NCI-H1105 (cell line): Measurements from ENCODE around the gene XRCC1.
"Not testable (repeated sequence)": the region's sequence is repeated elsewhere in the genome, so short reads cannot be mapped to it uniquely, and the experiment has no call there.

Source experiments
- DNase-seq: peaks from one replicate; lab custom pipeline; 2025; lab: John Stamatoyannopoulos, UW

The XRCC1 gene

GRCh38 chr19:43545981-43546380, 29.3 kb downstream of the XRCC1 start:
- DNase-seq, result no peak

- DNase-seq, result no peak
Measured at GRCh38 chr19:43545276-43545675, 30.1 kb downstream of the XRCC1 start.

GRCh38 chr19:43544077-43544476, 31.2 kb downstream of the XRCC1 start:
- no peak for DNase-seq

GRCh38 chr19:43541920-43542650, 33.2 kb downstream of the XRCC1 start:
- DNase-seq, result no peak

- DNase-seq, result no peak
Measured at GRCh38 chr19:43540381-43540780, 34.9 kb downstream of the XRCC1 start.

GRCh38 chr19:43538922-43539321, 36.4 kb downstream of the XRCC1 start:
- DNase-seq, result no peak

GRCh38 chr19:43534816-43535761, 40.2 kb downstream of the XRCC1 start:
- peak; percentile 3 for DNase-seq

- DNase-seq, result no peak
Measured at GRCh38 chr19:43534305-43534815, 41.0 kb downstream of the XRCC1 start.

- DNase-seq, result peak; percentile 99
Measured at GRCh38 chr19:43533546-43534304, 41.6 kb downstream of the XRCC1 start.

- DNase-seq, result peak; percentile 88
Measured at GRCh38 chr19:43532962-43533545, 42.3 kb downstream of the XRCC1 start, which contains the start of gene ZNF575. Gene ZNF575 (plus strand): TSS chr19:43533188. CDS start chr19:43534423, 1,235 bp downstream.

- DNase-seq, result peak; percentile 62
Measured at GRCh38 chr19:43532571-43532961, 42.8 kb downstream of the XRCC1 start.

- DNase-seq, result peak; percentile 42
Measured at GRCh38 chr19:43527860-43528622, 47.3 kb downstream of the XRCC1 start.

GRCh38 chr19:43526884-43527859, 48.2 kb downstream of the XRCC1 start, which contains the start of gene ETHE1:
Gene ETHE1 (minus strand): TSS chr19:43527201. CDS start chr19:43527177, 24 bp downstream.
- peak; percentile 51 for DNase-seq

GRCh38 chr19:43525836-43526771, 49.2 kb downstream of the XRCC1 start:
- DNase-seq, result no peak

- DNase-seq, result no peak
Measured at GRCh38 chr19:43524922-43525835, 50.1 kb downstream of the XRCC1 start.

- DNase-seq, result not testable (repeated sequence)
Measured at GRCh38 chr19:43523696-43524095, 51.6 kb downstream of the XRCC1 start.

GRCh38 chr19:43522929-43523328, 52.4 kb downstream of the XRCC1 start:
- no peak for DNase-seq
